Activated CD8-positive, alpha-beta memory T cell treated with anti-CD3 and anti-CD28 coated beads, Interleukin-2, amount 50 U/mL, for 48 hours (primary cell): ENCODE results near the gene RPGRIP1L.

Experiments
- DNase-seq: peaks from one replicate; pipeline ENCODE4 v3.0.0-alpha.2; 2020

Gene RPGRIP1L

DNA sequence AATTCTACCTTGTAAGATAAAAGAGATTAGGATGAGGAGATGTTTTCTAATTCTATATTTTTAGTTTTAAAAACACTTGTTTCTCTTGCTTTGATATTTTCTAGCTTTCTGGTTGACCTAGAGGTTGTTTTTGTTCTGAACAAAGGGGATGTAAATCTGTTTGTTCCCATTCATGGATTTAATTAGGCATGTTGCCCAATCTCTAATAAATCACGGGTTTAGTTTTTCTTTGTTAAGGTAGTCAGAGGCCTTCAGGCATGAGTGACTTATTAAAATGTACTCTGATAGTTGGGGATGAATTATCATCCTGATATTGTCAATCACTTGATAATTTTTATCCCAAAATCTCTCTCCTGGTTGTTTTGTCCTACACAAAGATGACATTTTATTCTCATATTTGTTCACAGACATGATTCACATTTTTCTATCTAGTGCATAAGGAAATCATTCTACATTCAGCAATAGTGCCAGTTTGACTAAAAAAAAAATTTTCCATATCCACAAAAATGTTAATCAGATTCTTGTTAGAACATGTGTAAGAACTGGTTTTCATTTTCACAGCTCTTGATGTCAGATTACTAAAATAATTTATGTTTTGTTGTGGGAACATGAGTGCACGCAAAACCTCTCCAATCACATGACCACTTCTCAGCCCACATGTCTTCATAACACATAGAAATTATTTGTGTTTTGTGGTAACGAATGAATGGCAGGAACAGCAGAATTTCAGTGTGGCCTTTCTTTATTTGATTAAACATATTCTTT lies 105.0 kb downstream of the RPGRIP1L start:
- DNase-seq = no peak

GRCh38 chr16:53597776-53598175 lies 105.9 kb downstream of the RPGRIP1L start:
- DNase-seq = no peak

- no peak for DNase-seq
Measured at GRCh38 chr16:53588081-53588648, 115.5 kb downstream of the RPGRIP1L start.

DNA sequence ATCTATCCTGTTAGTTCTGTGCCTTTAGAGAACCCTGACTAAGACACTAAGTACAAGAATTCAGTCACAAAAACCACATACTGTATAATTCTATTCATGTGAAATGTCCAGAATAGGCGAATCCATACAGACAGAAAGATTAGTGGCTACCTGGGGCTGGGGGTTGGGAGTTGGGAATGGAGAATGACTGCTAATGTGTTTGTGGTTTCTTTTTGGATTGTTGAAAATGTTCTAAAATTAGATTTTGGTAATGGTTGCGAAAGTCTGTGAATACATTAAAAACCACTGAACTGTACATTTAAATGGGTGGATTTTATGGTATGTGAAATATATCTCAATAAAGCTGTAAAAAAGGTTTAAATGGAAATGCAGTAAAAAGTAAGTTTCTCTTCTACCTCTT lies 120.3 kb downstream of the RPGRIP1L start:
- DNase-seq = no peak

- no peak for DNase-seq
Measured at GRCh38 chr16:53581784-53582183, 121.9 kb downstream of the RPGRIP1L start.

DNA sequence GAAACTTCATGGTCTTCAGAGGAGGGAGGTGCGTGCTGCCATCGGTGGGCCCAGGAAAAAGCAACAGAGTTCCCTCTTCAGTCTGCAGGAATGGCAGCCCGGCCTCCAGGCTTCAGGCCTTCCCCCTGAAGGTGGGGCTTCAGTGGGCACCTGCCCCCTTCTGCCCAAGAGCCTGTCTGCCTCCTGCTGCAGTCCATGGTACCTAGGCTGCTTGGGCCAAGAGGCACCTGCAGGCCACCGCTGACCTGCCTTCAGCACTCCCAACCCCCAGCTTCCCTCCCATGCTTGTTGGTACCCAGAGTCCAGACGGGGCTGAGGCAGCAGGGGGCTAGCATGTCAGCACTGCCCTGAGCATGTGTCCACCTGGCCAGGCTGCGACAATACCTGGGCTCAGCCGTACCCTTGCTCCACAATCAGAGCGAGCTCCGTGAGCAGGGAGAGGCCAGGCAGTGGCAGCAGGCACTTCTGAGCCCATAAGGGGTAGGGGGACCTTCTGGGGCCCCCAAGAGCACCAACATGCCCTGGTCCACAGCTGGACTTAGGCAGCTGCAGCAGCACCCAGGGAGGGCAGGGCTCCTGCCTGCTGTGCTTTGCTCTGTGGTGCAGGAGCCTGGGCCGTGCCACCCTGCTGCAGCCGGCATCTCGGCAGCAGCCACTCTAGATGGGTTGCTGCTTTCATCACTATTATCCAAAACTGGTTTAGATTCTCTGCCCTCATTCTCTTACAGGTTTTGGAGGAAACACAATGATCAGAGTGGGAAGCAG lies 123.4 kb downstream of the RPGRIP1L start:
- no peak for DNase-seq

DNA sequence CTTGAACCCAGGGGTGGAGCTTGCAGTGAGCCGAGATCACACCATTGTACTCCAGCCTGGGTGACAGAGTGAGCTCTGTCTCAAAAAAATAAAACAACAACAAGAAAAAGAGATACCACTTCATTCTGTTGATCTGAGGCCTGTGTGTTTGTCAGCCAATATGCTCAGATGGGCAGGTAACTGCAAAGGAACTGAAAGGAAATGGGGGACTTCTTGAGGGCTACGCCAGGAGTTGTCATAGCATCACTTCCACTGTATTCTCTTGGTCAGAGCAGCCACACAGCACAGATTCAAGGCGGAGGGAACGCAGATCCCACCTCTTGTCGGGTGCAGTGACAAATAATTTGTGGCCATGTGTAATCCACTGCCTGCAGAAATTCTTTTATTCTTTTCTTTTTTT lies 126.8 kb downstream of the RPGRIP1L start:
- no peak for DNase-seq

- no peak for DNase-seq
Measured at GRCh38 chr16:53576210-53576609, 127.4 kb downstream of the RPGRIP1L start.

DNA sequence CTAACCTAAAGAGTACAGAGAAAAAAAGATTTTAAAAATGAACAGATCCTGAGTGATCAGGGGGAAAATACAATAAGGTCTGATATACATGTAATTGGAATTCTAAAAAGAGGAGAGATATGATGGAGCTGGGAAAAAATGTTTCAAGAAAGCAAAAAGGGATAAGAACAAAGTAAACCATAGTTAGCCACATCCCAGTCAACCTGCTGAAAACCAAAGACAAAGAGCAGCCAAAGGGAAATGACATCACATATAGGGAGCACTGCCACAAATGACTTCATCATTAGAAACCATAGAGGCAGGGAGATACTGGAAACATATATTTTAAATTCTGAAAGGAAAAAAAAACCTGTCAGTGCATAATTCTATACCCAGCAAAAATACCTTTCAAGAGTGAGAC lies 131.9 kb downstream of the RPGRIP1L start:
- DNase-seq = no peak

GRCh38 chr16:53566552-53567245 lies 137.0 kb downstream of the RPGRIP1L start:
- DNase-seq = no peak

DNA sequence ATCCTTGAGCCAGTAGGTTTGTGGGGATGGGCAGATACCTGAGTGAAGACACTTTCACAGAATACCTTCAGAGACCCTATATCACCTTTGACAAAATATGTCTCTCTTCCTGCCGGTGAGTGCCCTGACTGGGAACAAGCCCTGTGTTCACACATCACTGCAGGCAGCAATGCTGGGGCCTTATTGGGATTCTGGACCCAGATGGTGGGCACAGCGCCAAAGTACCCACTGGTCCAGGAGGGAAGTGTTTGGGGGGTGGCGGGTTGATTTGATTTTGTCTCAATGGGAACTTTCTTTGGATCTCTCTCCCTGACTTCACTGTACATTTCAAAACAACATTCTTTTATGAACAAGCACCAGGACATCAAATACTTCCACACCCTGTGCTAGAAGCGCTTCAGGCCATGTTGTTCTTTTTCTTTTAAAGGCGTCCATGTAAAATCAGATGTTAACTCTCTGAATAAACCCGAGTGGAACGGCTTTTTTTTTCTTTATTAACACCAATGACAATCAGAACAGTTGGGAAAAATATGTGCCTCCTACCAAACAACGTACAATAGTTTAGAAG lies 138.3 kb downstream of the RPGRIP1L start:
- no peak for DNase-seq

- DNase-seq = no peak
Measured at GRCh38 chr16:53563426-53563825, 140.2 kb downstream of the RPGRIP1L start.

- no peak for DNase-seq
Measured at GRCh38 chr16:53561101-53561888, 142.4 kb downstream of the RPGRIP1L start.

DNA sequence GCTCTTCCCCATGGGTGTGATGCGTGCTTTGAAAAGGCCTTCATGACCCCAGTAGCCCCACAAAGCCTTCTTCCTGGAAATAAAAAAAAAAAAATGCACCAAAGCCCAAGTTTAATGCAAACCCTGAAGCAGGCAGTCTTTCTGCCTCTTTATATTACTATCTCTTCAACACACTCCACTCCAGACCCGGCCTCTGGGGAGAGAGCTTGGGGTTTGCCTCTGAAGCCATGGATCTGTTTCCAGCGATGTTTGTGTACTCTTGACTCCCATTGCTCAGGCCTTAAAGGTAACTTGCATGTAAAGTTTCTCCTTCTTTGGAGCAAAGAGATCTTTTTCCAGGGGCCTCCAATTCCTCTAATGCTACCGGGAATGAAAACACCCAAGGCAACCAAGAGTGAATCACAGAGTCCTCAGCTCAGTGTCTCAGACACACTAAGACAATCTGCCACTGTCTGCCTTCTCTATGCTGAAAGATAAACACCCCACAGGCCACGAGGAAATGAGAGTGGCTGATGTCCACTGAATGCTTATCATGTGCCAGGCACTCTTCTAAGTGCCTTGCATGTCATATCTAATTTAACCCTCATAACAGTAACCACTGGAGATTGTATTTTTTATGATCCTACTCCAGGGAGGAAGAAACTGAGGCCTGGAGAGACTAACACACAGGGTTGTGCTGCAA lies 144.2 kb downstream of the RPGRIP1L start:
- DNase-seq = no peak

DNA sequence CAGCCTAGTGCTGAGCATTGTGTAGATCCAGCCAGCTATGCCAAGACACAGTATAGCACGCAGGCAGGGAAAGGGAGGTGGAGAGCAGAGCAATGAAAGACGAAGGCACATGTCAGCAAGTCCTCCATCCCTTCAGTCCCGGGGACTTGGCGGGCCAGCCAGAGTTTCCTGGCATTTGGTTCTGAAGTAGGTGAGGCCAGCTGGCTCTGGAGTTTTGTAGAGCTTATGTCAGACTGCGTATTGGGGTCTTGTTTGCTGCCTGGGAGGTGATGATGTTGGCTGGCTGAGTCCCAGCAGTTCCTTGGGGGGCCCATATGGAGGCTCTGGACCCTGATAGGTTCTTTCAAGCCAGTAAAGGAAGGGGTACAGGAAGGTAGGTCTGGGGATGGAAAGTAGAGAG lies 144.9 kb downstream of the RPGRIP1L start:
- DNase-seq = no peak

DNA sequence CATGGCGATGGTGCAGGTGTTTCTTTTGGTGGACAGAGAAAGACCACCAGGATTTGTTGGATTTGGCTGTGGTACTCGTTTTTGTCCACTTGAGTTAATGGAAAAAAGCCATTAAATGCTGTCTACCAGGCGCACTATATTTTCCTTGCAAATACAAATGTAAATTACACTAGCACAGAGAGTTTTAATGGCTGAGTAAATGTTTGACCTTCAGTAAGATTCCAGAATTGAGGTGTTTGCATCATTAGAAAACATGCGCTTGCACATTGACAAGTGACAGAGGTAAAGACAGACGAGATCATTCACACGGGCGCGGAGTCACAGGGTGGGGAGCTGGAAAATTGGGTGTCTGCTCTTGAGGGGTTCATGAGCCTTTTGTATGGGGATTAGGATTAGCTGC lies 147.1 kb downstream of the RPGRIP1L start:
- DNase-seq = no peak

GRCh38 chr16:53549970-53550690 lies 153.5 kb downstream of the RPGRIP1L start:
- DNase-seq = peak; percentile 57
